Activated CD4-positive, alpha-beta T cell treated with anti-CD3 and anti-CD28 coated beads, Interleukin-2, amount 50 U/mL, for 24 hours (primary cell): ENCODE results near the gene USP47.
"Not testable (repeated sequence)": the region's sequence is repeated elsewhere in the genome, so short reads cannot be mapped to it uniquely, and the experiment has no call there.

Source experiments
- DNase-seq, 2 donors: peaks; one replicate each; pipeline ENCODE4 v3.0.0-alpha.2; 2020; ENCODE audit warnings: low read depth in 1 of 2, low spot score in 1 of 2

The USP47 gene

GRCh38 chr11:11827272-11827671, 14.5 kb upstream of the USP47 start:
- DNase-seq: no peak

GRCh38 chr11:11831406-11831805, 10.4 kb upstream of the USP47 start:
- not testable (repeated sequence) for DNase-seq

GRCh38 chr11:11836676-11837231, 5.0 kb upstream of the USP47 start:
- no peak for DNase-seq

GRCh38 chr11:11839718-11840117, 2.1 kb upstream of the USP47 start:
- no peak for DNase-seq

- no peak for DNase-seq
Measured at GRCh38 chr11:11841116-11841722, 553 bp upstream of the USP47 start.

GRCh38 chr11:11842421-11843008, 743 bp downstream of the USP47 start:
- DNase-seq: peak; percentile 12 to 67

- DNase-seq: peak in 1 of 2 donors; percentile 21
Measured at GRCh38 chr11:11843211-11843621, 1.4 kb downstream of the USP47 start.

- no peak for DNase-seq
Measured at GRCh38 chr11:11843642-11844041, 1.9 kb downstream of the USP47 start.

- DNase-seq: no peak
Measured at GRCh38 chr11:11844272-11844671, 2.5 kb downstream of the USP47 start.

- no peak for DNase-seq
Measured at GRCh38 chr11:11845071-11845470, 3.3 kb downstream of the USP47 start.

GRCh38 chr11:11845551-11845950, 3.8 kb downstream of the USP47 start:
- DNase-seq: no peak

GRCh38 chr11:11847082-11847481, 5.3 kb downstream of the USP47 start:
- no peak for DNase-seq

GRCh38 chr11:11848891-11849746, 7.3 kb downstream of the USP47 start:
- DNase-seq: peak in 1 of 2 donors; percentile 55

GRCh38 chr11:11850668-11851067, 8.9 kb downstream of the USP47 start:
- DNase-seq: no peak

- DNase-seq: no peak
Measured at GRCh38 chr11:11856638-11857037, 14.9 kb downstream of the USP47 start.

- DNase-seq: no peak
Measured at GRCh38 chr11:11857769-11858168, 16.0 kb downstream of the USP47 start.

- no peak for DNase-seq
Measured at GRCh38 chr11:11858676-11859075, 16.9 kb downstream of the USP47 start.

GRCh38 chr11:11860103-11860979, 18.6 kb downstream of the USP47 start:
- no peak for DNase-seq

GRCh38 chr11:11862999-11863398, 21.2 kb downstream of the USP47 start:
- DNase-seq: no peak

GRCh38 chr11:11864332-11864731, 22.6 kb downstream of the USP47 start:
- DNase-seq: no peak

GRCh38 chr11:11864803-11865202, 23.0 kb downstream of the USP47 start:
- no peak for DNase-seq
